Body of pancreas (tissue), 4 donors: Measurements from ENCODE around the gene PHF21A.

Source experiments
- POLR2A ChIP-seq, 3 donors: fragments of 450-650 bp; IDR thresholded peaks; one replicate each; pipeline ENCODE4 v1.6.1; 2016; ENCODE audit warnings: antibody characterized with exemption in 3 of 3, mild to moderate bottlenecking in 2 of 3
- TF ChIP-seq, protein P1 (sequence below), 7 experiments: fragments of 450-650 bp in 4 of 7; fragments of 200-600 bp in 3 of 7; sonication (generic) in 3 of 7; IDR thresholded peaks; one replicate each; pipeline ENCODE4 v1.5.1; 2016 to 2019; ENCODE audit warnings: antibody characterized with exemption in 7 of 7

DNA sequence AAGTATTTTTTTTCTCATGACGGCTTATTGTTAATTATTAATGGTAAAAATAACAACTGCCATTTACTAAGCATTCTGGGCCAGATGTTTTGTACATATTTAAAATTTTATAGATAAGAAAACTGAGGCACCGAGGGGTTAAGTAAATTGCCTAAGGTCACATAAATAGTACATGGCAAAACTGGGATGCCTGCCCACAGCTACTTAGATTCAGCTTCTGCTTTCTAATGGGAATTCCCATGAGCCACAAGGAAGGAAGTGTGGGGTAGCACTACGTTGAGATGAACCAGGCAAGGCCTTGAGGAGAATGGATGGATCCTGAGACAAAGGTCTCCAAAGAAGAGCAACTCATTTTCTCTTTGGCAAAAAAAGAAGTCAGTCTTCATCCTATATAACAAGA is 11.9 kb upstream of the PHF21A start:
- TF ChIP-seq POLR2A (IDR thresholded peaks at IDR 0.05), result no peak
- TF ChIP-seq, protein P1, sequence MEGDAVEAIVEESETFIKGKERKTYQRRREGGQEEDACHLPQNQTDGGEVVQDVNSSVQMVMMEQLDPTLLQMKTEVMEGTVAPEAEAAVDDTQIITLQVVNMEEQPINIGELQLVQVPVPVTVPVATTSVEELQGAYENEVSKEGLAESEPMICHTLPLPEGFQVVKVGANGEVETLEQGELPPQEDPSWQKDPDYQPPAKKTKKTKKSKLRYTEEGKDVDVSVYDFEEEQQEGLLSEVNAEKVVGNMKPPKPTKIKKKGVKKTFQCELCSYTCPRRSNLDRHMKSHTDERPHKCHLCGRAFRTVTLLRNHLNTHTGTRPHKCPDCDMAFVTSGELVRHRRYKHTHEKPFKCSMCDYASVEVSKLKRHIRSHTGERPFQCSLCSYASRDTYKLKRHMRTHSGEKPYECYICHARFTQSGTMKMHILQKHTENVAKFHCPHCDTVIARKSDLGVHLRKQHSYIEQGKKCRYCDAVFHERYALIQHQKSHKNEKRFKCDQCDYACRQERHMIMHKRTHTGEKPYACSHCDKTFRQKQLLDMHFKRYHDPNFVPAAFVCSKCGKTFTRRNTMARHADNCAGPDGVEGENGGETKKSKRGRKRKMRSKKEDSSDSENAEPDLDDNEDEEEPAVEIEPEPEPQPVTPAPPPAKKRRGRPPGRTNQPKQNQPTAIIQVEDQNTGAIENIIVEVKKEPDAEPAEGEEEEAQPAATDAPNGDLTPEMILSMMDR (IDR thresholded peaks at IDR 0.05), result no peak
